Activated T-helper 17 cell treated with anti-CD3 and anti-CD28 coated beads, Interleukin-2, amount 50 U/mL, for 72 hours (primary cell): ENCODE measurements around the gene CDH13. TPM values are rescaled to one million over a fixed set of nuclear protein-coding genes. Genes with fewer than 3 reads are reported as not detected.
"Not testable (repeated sequence)": the region's sequence is repeated elsewhere in the genome, so short reads cannot be mapped to it uniquely, and the experiment has no call there.

Experiments
- ATAC-seq: fragments of 150-1000 bp; cut with Tn5 transposase; replicated peaks from 2 replicates; pipeline ENCODE4 v1.10.0; 2021; ENCODE audit warnings: mild to moderate bottlenecking, moderate library complexity
- H3K27ac Mint-ChIP-seq: one replicate; pipeline ENCODE4 v1.8.0; 2022; ENCODE audit warnings: mixed read lengths
- H3K27me3 Mint-ChIP-seq: one replicate; pipeline ENCODE4 v1.8.0; 2022; ENCODE audit warnings: mixed read lengths
- H3K36me3 Mint-ChIP-seq: one replicate; pipeline ENCODE4 v1.8.0; 2022; ENCODE audit warnings: low read depth, mild to moderate bottlenecking, mixed read lengths
- H3K4me1 Mint-ChIP-seq: one replicate; pipeline ENCODE4 v1.8.0; 2022; ENCODE audit warnings: mixed read lengths
- H3K4me3 Mint-ChIP-seq: one replicate; pipeline ENCODE4 v1.8.0; 2022; ENCODE audit warnings: mild to moderate bottlenecking, mixed read lengths
- H3K9me3 Mint-ChIP-seq: one replicate; pipeline ENCODE4 v1.8.0; 2022; ENCODE audit warnings: mixed read lengths
- total RNA-seq, 2 donors: library from RNA; stranded (reverse); gene quantifications; one replicate each; pipeline ENCODE4 v1.2.3, GENCODE V29; 2022

Gene CDH13
- total RNA-seq, 2 donors from 2014 or later, result not detected

DNA sequence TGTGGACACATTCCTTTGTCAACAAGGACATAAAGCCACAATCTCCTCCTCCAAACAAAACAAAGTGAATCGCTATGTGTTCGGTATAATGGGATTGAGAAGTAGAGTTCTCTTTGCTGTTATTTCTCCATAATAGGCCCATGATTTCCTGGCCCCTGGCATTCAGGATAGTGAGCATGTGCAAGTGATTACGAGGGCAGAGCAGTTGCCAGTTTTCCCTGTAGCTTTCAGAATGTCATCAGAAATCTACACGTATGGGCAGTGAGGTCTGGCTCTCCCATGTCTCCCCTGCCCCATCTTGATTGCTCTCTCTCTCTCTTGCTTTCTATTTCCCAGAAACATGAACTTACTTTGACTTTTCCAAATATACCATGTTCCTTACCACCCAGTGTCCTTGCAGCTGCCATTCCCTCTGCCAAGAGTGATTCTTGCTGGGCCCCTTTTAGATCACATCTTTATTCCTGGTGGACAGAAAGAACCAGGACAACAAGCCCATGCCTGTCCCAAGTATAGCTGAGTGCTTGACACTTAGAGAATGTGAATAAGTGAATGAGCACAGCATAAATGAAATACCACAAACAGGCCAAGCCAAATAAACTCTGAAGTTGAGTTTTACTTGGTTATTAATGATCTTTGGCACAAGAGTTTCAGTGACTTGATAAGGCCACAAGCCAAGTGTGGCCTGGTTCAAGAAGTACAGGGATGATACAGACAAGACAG is 273.1 kb downstream of the CDH13 start:
- H3K27ac Mint-ChIP-seq, result no peak overlapping the region
- no peaks in the 10 kb centered on the region for H3K4me1 Mint-ChIP-seq
- H3K9me3 Mint-ChIP-seq, result peaks cover 4% of the 10 kb centered on the region
- no peaks in the 10 kb centered on the region for H3K36me3 Mint-ChIP-seq
- H3K27me3 Mint-ChIP-seq, result peaks cover 3% of the 10 kb centered on the region
- ATAC-seq, result no peak
- H3K4me3 Mint-ChIP-seq, result no peak overlapping the region

DNA sequence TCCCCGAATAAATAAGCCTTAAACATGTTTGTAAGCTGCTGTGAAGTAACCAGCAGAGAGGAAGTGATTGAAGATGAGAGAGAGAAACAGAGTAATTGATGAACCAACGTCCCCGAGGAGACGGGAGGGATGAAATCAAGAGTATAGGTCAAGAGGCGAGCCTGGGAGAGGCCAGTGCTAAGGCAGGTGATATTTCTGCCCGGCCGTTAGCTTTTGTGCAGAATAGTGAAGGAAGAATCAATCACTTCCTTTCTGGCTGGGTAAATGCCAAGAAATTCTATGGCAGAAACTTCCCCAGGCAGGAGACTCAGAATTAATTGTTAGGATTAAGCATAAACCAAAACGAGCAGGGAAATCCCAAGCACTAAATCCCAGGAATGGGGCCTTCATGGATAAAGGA is 273.8 kb downstream of the CDH13 start:
- H3K9me3 Mint-ChIP-seq, result peaks cover 4% of the 10 kb centered on the region
- H3K27ac Mint-ChIP-seq, result no peak overlapping the region
- peaks cover 3% of the 10 kb centered on the region for H3K27me3 Mint-ChIP-seq
- no peaks in the 10 kb centered on the region for H3K36me3 Mint-ChIP-seq
- no peaks in the 10 kb centered on the region for H3K4me1 Mint-ChIP-seq
- ATAC-seq, result no peak
- H3K4me3 Mint-ChIP-seq, result no peak overlapping the region

DNA sequence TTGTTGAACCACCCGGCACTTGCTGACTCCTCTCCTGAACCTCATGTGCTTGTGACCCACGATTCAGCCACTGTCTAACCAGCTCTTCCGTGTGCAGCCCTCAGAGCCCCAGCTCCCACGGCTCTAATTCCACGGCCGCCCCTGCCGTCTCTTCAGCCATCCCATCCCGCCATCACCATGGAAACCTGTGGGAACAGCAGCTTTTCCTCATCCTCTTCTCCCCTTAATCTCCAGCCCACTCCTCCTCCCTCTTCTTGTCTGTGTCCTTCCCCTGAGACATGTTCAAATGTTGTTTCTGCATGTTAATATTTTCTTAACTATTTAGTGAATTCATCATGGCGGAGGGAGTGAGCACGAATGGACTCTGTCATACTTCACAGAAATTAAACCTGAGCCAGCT is 285.2 kb downstream of the CDH13 start:
- no peak for ATAC-seq
- Mint-ChIP-seq H3K4me3 (no peak overlapping the region), H3K36me3 (no peaks in the 10 kb centered on the region), H3K27ac (no peak overlapping the region), H3K27me3 (peaks cover 9% of the 10 kb centered on the region), H3K9me3 (peaks cover 3% of the 10 kb centered on the region), H3K4me1 (no peaks in the 10 kb centered on the region)

DNA sequence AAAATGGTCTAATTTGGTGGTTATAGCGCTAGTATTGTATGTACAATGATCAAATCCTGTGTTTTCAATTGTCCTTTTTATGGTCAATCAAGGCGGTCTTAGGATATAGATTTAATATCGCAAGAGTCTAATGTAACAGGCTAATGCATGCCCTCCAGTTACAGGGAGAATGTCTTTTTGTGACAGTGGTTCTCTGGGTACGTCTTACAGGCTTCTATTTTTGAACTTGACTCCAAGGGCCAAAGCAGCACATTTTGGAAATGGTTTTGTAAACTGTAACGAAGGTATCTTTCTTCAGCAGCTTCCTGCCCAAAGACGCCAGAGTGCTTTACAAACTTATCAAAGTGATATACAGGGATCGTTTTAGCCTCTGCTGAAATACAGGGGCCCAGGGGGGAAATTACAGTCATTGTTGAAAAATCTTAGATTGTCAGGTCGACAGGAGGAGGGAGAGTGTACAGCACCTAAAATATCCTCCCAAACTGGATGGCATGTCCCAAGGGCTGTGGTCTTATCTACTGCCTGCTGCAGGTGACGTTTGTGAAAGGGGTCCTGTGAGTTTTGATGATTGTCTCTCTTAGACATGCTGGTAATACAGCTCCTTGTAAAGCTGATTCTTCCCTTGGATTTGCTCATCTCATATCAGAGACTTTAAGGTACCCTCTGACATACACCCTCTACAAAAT is 288.5 kb downstream of the CDH13 start:
- peaks cover 9% of the 10 kb centered on the region for H3K27me3 Mint-ChIP-seq
- H3K4me1 Mint-ChIP-seq, result no peaks in the 10 kb centered on the region

DNA sequence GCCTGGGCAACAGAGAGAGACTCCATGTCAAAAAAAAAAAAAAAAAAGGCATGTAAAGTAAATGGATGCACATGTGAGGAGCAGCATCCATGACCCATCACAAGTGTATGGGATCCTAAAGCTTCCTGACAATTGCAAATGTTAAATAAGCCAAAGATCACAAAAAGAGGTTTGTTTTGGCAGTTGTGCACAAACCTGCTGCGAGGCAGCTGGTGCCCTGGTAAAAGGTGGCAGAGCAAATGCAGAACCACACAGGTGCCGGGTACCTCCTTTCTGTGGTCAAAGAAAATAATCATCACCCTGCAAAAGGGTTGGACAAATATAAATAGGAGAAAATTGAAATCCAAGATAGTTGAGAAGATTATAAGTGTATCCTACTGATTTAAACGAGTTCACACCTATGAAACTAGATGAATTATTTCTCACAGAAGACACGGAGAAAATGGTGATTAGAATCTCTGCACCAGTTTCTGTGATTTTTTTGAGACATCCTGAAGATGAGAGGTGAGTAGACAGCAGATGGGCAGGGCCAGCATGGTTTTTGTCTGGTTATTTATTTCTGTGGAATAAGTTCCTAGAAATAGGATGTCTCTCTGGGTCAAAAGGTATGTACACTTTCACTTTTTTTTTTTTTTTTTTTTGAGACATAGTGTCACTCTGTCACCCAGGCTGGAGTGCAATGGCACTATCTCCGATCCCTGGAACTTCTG is 291.3 kb downstream of the CDH13 start:
- H3K4me1 Mint-ChIP-seq, result no peaks in the 10 kb centered on the region
- no peaks in the 10 kb centered on the region for H3K9me3 Mint-ChIP-seq
- H3K4me3 Mint-ChIP-seq, result no peak overlapping the region
- no peak overlapping the region for H3K27ac Mint-ChIP-seq
- peaks cover 9% of the 10 kb centered on the region for H3K27me3 Mint-ChIP-seq
- ATAC-seq, result no peak
- H3K36me3 Mint-ChIP-seq, result no peaks in the 10 kb centered on the region

More for the DNA sequence above, 288.5 kb downstream of the CDH13 start:
- Mint-ChIP-seq H3K4me3 (no peak overlapping the region), H3K9me3 (no peaks in the 10 kb centered on the region), H3K27ac (no peak overlapping the region), H3K36me3 (no peaks in the 10 kb centered on the region)
- ATAC-seq, result no peak

DNA sequence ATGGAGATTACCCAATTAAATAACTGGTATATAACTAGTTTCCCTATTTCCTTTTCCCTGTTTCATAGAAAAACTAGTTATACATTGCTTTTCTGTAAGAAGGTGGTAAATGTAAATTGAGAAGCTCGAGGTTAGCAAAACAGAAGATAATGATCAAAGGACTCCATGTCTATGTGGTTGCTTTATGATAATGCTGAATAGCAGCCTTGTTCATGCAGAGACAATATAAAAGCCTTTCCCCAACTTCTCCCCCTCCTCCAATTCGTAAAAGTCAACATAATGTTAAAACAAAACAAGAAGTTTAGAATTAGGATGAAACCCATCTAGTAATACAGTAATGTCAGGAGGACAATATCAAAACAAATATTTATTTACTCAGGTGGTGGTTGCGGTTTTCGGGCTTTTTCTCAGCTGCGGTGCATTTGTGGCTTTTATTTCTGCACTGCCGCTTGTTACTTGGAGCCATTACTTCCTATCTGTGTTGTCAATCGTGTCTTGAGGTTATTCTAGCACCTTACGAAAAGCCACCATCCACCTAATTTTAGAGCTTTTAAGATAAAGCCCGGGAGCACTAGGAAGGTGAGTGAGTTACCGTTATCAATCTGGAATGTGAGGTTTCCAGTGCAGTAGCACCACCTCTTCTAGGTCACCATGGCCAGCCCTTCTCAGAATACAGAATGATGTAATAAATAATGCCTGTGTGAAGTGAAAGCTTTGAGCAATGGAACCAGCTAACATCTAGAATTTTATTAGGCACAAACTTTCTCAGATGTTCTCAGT is 297.5 kb downstream of the CDH13 start:
- Mint-ChIP-seq H3K9me3 (peaks cover 4% of the 10 kb centered on the region), H3K36me3 (no peaks in the 10 kb centered on the region), H3K27me3 (no peaks in the 10 kb centered on the region), H3K4me1 (peaks cover 10% of the 10 kb centered on the region), H3K27ac (no peak overlapping the region), H3K4me3 (peak overlapping the region; percentile 31)
- peak; percentile 19 for ATAC-seq

DNA sequence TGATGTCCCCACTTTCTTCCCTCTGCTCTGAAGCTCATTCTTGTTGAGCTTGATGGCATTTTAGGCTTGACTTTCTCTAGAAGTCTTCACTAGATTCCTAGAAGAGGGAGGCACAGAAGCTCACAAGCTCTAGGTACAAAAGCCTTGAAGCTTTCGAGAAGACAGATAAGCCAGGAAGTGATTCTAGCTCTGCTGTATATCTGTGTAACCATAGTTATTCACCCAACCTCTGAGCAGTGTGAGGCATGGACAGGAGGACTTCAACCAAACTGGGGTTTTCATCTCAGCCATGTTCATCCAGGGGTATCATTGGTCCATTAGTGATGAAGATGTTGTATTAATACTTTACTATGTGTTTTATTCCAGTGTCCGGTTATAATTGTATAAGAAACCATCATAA is 299.7 kb downstream of the CDH13 start:
- Mint-ChIP-seq H3K36me3 (no peaks in the 10 kb centered on the region), H3K4me3 (no peak overlapping the region), H3K9me3 (peaks cover 4% of the 10 kb centered on the region), H3K27me3 (peaks cover 4% of the 10 kb centered on the region), H3K4me1 (peaks cover 10% of the 10 kb centered on the region), H3K27ac (no peak overlapping the region)
- no peak for ATAC-seq

DNA sequence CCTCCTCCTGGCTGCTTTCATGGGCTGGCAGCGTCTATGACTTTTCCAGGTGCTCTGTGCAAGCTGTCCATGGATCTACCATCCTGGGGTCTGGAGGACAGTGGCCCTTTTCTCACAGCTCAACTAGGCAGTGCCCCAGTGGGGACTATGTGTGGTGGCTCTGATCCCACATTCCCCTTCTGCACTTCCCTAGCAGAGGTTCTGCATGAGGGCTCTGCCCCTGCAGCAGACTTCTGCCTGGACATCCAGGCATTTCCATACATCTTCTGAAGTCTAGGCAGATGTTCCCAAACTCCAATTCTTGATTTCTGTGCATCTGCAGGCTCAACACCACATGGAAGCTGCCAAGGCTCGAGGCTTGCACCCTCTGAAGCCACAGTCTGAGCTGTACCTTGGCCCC is 307.2 kb downstream of the CDH13 start:
- not testable (repeated sequence) for H3K4me1 Mint-ChIP-seq, H3K27ac Mint-ChIP-seq, H3K4me3 Mint-ChIP-seq, H3K36me3 Mint-ChIP-seq, ATAC-seq
- peaks cover 12% of the 10 kb centered on the region for H3K9me3 Mint-ChIP-seq
- peaks cover 11% of the 10 kb centered on the region for H3K27me3 Mint-ChIP-seq

DNA sequence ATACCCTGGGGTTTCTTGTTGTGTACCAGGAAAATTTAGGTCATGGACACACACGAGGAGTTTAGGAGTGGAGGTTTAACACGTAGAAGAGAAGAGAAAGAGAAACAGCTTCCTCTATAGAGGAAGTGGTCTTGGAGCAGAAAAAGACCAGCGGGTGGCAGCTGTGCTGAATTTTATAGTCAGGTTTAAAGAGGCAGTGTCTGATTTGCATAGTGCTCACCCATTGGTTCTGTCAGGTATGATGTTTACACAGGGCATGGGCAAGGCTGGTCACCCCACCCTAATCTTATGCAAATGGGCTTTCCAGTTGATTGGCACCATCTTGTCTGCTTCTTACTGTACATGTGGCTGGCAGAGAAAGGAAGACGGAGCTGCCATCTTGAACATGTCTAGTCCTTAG is 309.0 kb downstream of the CDH13 start:
- Mint-ChIP-seq H3K9me3 (peaks cover 12% of the 10 kb centered on the region), H3K27ac (no peak overlapping the region), H3K4me1 (no peaks in the 10 kb centered on the region), H3K36me3 (no peaks in the 10 kb centered on the region), H3K4me3 (no peak overlapping the region), H3K27me3 (peaks cover 11% of the 10 kb centered on the region)
- no peak for ATAC-seq

DNA sequence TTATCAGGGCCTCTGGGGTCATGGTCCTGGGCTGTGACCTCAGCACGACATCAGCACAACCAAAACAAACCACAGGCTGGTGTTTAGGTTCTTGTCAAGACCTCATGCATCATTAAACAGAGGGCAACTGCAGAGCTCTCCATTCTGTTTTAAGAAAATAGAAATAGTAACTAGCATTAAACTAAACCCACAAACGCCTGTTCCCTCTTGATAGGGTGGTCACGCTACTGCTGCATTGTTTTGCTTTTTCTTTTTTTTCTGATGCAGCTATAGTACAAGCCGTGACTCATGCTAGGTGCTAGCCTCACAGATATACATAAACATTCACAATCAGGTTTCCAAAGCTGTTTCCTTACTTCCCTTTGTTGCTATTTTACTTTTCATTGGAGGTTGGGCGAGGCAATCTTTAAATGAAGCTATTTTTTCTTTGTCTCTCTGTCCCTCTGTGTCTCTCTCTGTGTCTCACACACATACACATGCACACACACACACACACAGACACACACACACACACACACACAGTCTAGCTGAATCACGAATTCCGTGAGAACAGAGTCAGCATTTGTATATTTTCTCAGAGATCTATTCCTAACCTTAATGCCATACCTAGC is 310.3 kb downstream of the CDH13 start:
- no peaks in the 10 kb centered on the region for H3K36me3 Mint-ChIP-seq
- no peak overlapping the region for H3K4me3 Mint-ChIP-seq
- peaks cover 14% of the 10 kb centered on the region for H3K27me3 Mint-ChIP-seq
- H3K4me1 Mint-ChIP-seq, result no peaks in the 10 kb centered on the region
- ATAC-seq, result no peak
- peaks cover 12% of the 10 kb centered on the region for H3K9me3 Mint-ChIP-seq
- H3K27ac Mint-ChIP-seq, result no peak overlapping the region

DNA sequence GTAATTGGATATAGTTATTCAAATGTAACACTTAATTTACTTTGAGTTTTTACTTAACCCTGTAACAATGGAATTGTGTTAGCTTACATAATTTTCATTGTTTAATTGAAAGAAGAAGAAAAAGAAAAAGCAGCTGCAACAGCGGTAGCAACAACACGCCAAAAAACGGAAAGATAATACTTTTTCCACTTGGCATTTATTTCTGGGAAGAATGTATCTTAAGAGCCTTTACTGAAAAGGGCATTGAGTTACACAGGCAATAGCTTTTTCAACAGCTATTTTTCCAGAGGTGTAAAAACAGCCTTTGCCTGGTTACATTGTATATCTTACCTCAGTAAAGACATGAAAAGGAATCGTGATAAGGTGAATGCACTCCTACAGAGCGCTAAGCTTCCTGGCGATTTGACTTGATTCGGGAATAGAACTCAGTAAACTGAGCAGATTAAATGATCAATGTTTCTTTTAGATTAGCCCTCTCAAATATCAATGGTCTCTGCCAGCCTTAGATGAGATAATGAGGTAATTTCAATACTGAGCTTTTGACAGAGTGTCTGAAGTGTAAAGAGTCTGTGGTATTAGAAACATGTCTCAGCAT is 311.3 kb downstream of the CDH13 start:
- peaks cover 10% of the 10 kb centered on the region for H3K9me3 Mint-ChIP-seq
- no peak for ATAC-seq
- H3K27ac Mint-ChIP-seq, result no peak overlapping the region
- no peaks in the 10 kb centered on the region for H3K4me1 Mint-ChIP-seq
- no peaks in the 10 kb centered on the region for H3K36me3 Mint-ChIP-seq
- H3K27me3 Mint-ChIP-seq, result peaks cover 12% of the 10 kb centered on the region
- H3K4me3 Mint-ChIP-seq, result no peak overlapping the region

DNA sequence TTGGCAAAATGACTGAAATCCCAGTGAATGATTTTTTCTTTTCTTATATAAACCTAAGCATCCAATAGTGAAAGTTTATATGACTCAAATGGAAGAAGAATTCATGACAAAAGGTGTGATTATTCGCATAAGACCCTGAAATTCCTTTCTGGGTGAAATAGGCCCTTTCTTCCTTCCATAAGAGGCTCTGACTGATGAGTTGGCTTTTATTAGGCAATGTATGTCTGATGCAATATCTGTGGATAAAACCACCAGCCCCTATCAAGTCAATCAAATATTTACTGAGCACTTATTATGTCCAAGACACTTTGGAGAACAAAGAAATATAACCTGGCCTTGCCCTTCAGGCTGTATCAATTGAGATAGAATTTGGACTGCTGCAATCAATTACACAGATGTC is 316.6 kb downstream of the CDH13 start:
- ATAC-seq, result no peak
- Mint-ChIP-seq H3K27me3 (peaks cover 9% of the 10 kb centered on the region), H3K27ac (no peak overlapping the region), H3K36me3 (no peaks in the 10 kb centered on the region), H3K4me1 (peaks cover 6% of the 10 kb centered on the region), H3K9me3 (no peaks in the 10 kb centered on the region), H3K4me3 (no peak overlapping the region)

DNA sequence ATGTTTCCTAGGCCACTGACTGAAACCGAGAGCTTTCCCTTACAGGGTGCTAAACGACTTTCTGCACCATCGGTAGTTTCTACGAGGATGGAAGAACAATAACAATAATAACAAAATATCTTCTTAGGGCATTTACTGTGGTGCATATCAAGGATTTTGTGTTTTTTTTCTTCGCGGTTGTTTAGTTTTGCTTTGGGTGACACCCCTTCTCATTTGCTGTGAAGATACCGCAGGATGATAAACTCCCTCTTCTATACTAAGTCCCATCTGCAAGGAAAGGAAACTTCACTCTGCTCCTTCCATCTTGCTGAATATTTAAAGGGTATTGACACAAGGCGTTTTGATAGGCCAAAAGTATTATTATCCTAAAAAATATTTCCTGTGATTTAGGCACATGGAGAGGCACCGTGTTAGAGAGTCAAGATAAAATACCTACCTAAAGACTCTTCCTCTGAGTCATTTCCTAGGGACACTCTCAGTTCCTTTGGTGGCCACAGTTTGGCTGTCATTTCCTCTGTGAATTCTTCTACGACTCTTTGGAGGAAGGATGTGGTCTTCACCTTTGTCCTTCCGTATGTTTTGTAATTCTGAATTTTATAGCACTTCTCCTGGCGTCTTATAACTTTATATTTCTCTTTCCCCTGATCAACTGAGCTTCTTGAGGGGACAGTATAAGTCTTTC is 318.8 kb downstream of the CDH13 start:
- Mint-ChIP-seq H3K4me3 (peak overlapping the region; percentile 24), H3K36me3 (no peaks in the 10 kb centered on the region), H3K27ac (no peak overlapping the region), H3K9me3 (no peaks in the 10 kb centered on the region), H3K27me3 (peaks cover 7% of the 10 kb centered on the region), H3K4me1 (peaks cover 6% of the 10 kb centered on the region)
- peak; percentile 59 for ATAC-seq
